ENCODE results near the gene NRAP. TPM values are rescaled to one million over a fixed set of nuclear protein-coding genes. Genes with fewer than 3 reads are reported as not detected.

The NRAP gene
- total and polyA plus RNA-seq, 5 donors = 117 to 479 (median 266) TPM

- WGBS = 23% methylated on average over 11 of the region's 11 CpGs
- intact Hi-C loops (cut with DNase I) = no loop called here
- H3K27me3 ChIP-seq (ENCODE audit: control insufficient read depth, insufficient read depth) = no peaks in the 10 kb centered on the region
These were observed 91.1 kb downstream of the NRAP start for GRCh38 chr10:113572520-113573290.

GRCh38 chr10:113569576-113569975, 94.3 kb downstream of the NRAP start:
- no peaks in the 10 kb centered on the region for H3K9me3 ChIP-seq (ENCODE audit: control insufficient read depth, low read length)
- 23% methylated on average over 8 of the region's 8 CpGs for WGBS
- intact Hi-C loops (cut with DNase I) = no loop called here
- H3K27me3 ChIP-seq (ENCODE audit: control insufficient read depth, insufficient read depth) = no peaks in the 10 kb centered on the region
- no peak overlapping the region for H3K4me3 ChIP-seq (ENCODE audit: low read length)
- no peak overlapping the region for H3K27ac ChIP-seq (ENCODE audit: low read length)
- DNase-seq (peak in 2 of 3 donors; percentile 61 to 75), ATAC-seq (peak; percentile 70 to 89)
- no peaks in the 10 kb centered on the region for H3K4me1 ChIP-seq (ENCODE audit: control insufficient read depth, insufficient read depth, low read length)

More at GRCh38 chr10:113572520-113573290, 91.1 kb downstream of the NRAP start:
- no peaks in the 10 kb centered on the region for H3K9me3 ChIP-seq (ENCODE audit: control insufficient read depth, low read length)
- no peaks in the 10 kb centered on the region for H3K4me1 ChIP-seq (ENCODE audit: control insufficient read depth, insufficient read depth, low read length)
- H3K27ac ChIP-seq (ENCODE audit: low read length) = no peak overlapping the region
- no peak for ATAC-seq
- H3K4me3 ChIP-seq (ENCODE audit: low read length) = no peak overlapping the region
- DNase-seq = no peak

GRCh38 chr10:113566888-113567287, 97.0 kb downstream of the NRAP start:
- Histone ChIP-seq H3K27ac (ENCODE audit: low read length) (no peak overlapping the region), H3K4me3 (ENCODE audit: low read length) (no peak overlapping the region), H3K9me3 (ENCODE audit: control insufficient read depth, low read length) (no peaks in the 10 kb centered on the region), H3K4me1 (ENCODE audit: control insufficient read depth, insufficient read depth, low read length) (peaks cover 2% of the 10 kb centered on the region), H3K27me3 (ENCODE audit: control insufficient read depth, insufficient read depth) (no peaks in the 10 kb centered on the region)
- WGBS = 60% methylated on average over 6 of the region's 6 CpGs
- ATAC-seq (no peak), DNase-seq (no peak)
- intact Hi-C loops (cut with DNase I) = no loop called here

- no peaks in the 10 kb centered on the region for H3K9me3 ChIP-seq (ENCODE audit: control insufficient read depth, low read length)
- peaks cover 2% of the 10 kb centered on the region for H3K4me1 ChIP-seq (ENCODE audit: control insufficient read depth, insufficient read depth, low read length)
- no peaks in the 10 kb centered on the region for H3K27me3 ChIP-seq (ENCODE audit: control insufficient read depth, insufficient read depth)
- H3K4me3 ChIP-seq (ENCODE audit: low read length) = no peak overlapping the region
- no peak for ATAC-seq
- no peak for DNase-seq
- WGBS = 12% methylated on average over 1 of the region's 1 CpG
- intact Hi-C loops (cut with DNase I) = no loop called here
- no peak overlapping the region for H3K27ac ChIP-seq (ENCODE audit: low read length)
These were observed 98.5 kb downstream of the NRAP start for GRCh38 chr10:113565364-113565763.

DNA sequence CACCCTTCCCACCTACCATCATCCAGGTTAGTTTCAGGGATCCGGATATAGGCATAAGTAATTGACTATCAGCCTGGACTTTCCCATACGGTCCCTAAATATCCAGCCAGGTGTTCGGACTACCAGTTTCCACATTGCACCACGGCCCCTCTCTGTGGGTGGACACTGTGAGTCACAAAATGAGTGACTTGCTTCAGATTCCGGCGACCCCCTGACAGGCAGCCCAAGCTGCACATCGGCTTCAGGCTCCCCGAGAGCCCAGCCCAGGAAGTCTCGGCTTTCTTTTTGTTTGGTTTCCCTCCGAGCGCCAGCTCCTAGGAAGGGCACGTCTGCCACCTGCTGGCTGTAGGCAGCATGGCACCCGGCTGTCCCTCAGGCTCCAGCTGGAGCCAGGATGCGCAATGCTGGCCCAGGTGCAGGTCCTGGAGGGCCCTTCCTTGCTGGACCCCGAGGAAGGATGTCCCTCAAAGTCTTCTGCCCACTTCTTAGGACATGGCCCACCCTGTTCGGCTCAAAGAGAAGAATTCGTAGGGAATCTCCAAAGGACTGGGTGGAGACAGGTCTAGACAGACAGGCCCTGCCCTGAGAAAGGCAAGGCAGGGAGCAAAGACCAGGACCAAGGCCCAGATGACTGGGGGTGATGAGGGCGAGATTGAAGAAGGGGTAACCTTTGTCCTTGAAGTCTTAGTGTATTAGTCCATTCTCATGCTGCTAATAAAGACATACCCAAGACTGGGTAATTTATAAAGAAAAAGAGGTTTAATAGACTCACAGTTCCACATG, 100.3 kb downstream of the NRAP start:
- no peaks in the 10 kb centered on the region for H3K9me3 ChIP-seq (ENCODE audit: control insufficient read depth, low read length)
- H3K4me1 ChIP-seq (ENCODE audit: control insufficient read depth, insufficient read depth, low read length) = peaks cover 2% of the 10 kb centered on the region
- peak overlapping the region; percentile 42 for H3K4me3 ChIP-seq (ENCODE audit: low read length)
- DNase-seq (peak; percentile 74 to 92 (median 91)), ATAC-seq (peak; percentile 88)
- no peaks in the 10 kb centered on the region for H3K27me3 ChIP-seq (ENCODE audit: control insufficient read depth, insufficient read depth)
- intact Hi-C loops (cut with DNase I) = loop anchor here in 1 of 4 donors (2.0 kb wide), 1 partner anchor 41 kb away; no protein-coding TSS in a partner anchor
- no peak overlapping the region for H3K27ac ChIP-seq (ENCODE audit: low read length)
- 9% methylated on average over 18 of the region's 18 CpGs for WGBS

DNA sequence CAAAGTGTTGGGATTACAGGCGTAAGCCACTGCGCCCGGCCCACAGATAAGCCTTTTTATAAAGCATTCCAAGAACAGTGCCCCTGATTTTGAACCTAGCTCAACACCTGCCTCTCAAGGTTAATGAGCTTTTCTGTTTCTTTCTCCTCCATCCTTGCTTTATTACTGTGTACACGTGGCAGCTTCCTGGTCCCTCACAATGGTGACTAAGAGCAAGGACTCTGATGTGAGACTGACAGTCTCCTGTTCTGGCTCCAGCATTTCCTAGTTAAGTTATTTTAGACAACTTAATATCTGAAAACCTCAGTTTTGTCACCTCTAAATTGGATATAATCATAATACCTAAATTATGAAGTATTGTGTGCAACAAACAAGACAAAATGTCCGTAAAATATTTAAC, 101.1 kb downstream of the NRAP start:
- intact Hi-C loops (cut with DNase I) = loop anchor here in 1 of 4 donors (2.0 kb wide), 1 partner anchor 40 kb away; no protein-coding TSS in a partner anchor
- no peak overlapping the region for H3K4me3 ChIP-seq (ENCODE audit: low read length)
- 78% methylated on average over 5 of the region's 5 CpGs for WGBS
- peaks cover 2% of the 10 kb centered on the region for H3K4me1 ChIP-seq (ENCODE audit: control insufficient read depth, insufficient read depth, low read length)
- H3K27me3 ChIP-seq (ENCODE audit: control insufficient read depth, insufficient read depth) = no peaks in the 10 kb centered on the region
- no peak for ATAC-seq
- no peak for DNase-seq
- no peak overlapping the region for H3K27ac ChIP-seq (ENCODE audit: low read length)
- no peaks in the 10 kb centered on the region for H3K9me3 ChIP-seq (ENCODE audit: control insufficient read depth, low read length)

DNA sequence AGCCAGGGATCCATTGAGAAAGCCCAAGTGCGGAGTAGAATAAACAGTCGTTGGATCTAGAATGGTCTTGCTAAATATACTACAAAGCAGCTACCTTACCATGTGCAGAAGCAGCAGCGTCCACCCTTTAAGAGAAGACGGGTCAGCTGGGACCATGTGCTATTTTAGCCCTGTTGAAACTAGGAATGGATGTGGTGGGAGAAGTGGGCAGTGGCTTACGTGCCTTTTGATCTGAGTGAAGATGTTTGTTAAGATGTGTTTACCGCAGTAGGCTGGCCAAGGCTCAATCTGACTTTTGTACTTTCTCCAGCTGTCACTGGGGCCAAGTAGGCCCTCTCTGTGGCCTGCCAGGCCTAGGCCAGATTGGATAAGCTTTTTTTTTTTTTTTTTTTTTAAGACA, 101.8 kb downstream of the NRAP start:
- no peak for ATAC-seq
- WGBS = 70% methylated on average over 6 of the region's 6 CpGs
- DNase-seq = no peak
- Histone ChIP-seq H3K4me3 (ENCODE audit: low read length) (no peak overlapping the region), H3K9me3 (ENCODE audit: control insufficient read depth, low read length) (no peaks in the 10 kb centered on the region), H3K4me1 (ENCODE audit: control insufficient read depth, insufficient read depth, low read length) (peaks cover 2% of the 10 kb centered on the region), H3K27me3 (ENCODE audit: control insufficient read depth, insufficient read depth) (no peaks in the 10 kb centered on the region), H3K27ac (ENCODE audit: low read length) (no peak overlapping the region)
- intact Hi-C loops (cut with DNase I) = loop anchor here in 1 of 4 donors (2.0 kb wide), 1 partner anchor 39 kb away; no protein-coding TSS in a partner anchor

- Histone ChIP-seq H3K27me3 (ENCODE audit: control insufficient read depth, insufficient read depth) (no peaks in the 10 kb centered on the region), H3K4me1 (ENCODE audit: control insufficient read depth, insufficient read depth, low read length) (peaks cover 2% of the 10 kb centered on the region), H3K9me3 (ENCODE audit: control insufficient read depth, low read length) (no peaks in the 10 kb centered on the region), H3K4me3 (ENCODE audit: low read length) (no peak overlapping the region), H3K27ac (ENCODE audit: low read length) (no peak overlapping the region)
- intact Hi-C loops (cut with DNase I) = no loop called here
- WGBS = 95% methylated on average over 3 of the region's 3 CpGs
- DNase-seq (no peak), ATAC-seq (no peak)
These were observed 102.6 kb downstream of the NRAP start for GRCh38 chr10:113561214-113561613.

DNA sequence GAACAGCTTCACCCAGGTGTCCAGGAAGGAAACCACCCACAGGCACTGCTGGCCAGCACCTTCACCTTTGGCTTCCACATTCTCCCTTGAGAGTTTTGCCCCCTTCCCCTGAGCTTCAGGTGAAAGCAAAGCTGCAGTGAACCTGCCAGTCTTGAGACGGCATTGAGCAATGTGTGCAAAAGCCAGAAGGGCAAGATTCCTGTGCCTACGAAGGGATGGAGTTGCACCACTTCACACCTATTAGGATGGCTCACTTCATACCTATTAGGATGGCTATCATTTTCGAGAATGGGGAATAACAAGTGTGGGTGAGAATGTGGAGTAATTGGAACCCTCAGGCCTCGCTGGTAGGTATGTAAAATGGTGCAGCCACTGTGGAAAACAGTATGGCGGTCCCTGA, 103.8 kb downstream of the NRAP start:
- ATAC-seq (no peak), DNase-seq (no peak)
- H3K9me3 ChIP-seq (ENCODE audit: control insufficient read depth, low read length) = no peaks in the 10 kb centered on the region
- H3K4me3 ChIP-seq (ENCODE audit: low read length) = no peak overlapping the region
- H3K27me3 ChIP-seq (ENCODE audit: control insufficient read depth, insufficient read depth) = no peaks in the 10 kb centered on the region
- 94% methylated on average over 5 of the region's 5 CpGs for WGBS
- peaks cover 2% of the 10 kb centered on the region for H3K4me1 ChIP-seq (ENCODE audit: control insufficient read depth, insufficient read depth, low read length)
- no peak overlapping the region for H3K27ac ChIP-seq (ENCODE audit: low read length)
- intact Hi-C loops (cut with DNase I) = no loop called here

GRCh38 chr10:113557903-113558321, 105.9 kb downstream of the NRAP start:
- H3K27ac ChIP-seq (ENCODE audit: low read length) = no peak overlapping the region
- H3K9me3 ChIP-seq (ENCODE audit: control insufficient read depth, low read length) = no peaks in the 10 kb centered on the region
- H3K27me3 ChIP-seq (ENCODE audit: control insufficient read depth, insufficient read depth) = no peaks in the 10 kb centered on the region
- intact Hi-C loops (cut with DNase I) = no loop called here
- peak in 1 of 2 donors; percentile 8 for ATAC-seq
- WGBS = 38% methylated on average over 9 of the region's 9 CpGs
- DNase-seq = no peak
- H3K4me3 ChIP-seq (ENCODE audit: low read length) = no peak overlapping the region
- H3K4me1 ChIP-seq (ENCODE audit: control insufficient read depth, insufficient read depth, low read length) = peaks cover 2% of the 10 kb centered on the region

DNA sequence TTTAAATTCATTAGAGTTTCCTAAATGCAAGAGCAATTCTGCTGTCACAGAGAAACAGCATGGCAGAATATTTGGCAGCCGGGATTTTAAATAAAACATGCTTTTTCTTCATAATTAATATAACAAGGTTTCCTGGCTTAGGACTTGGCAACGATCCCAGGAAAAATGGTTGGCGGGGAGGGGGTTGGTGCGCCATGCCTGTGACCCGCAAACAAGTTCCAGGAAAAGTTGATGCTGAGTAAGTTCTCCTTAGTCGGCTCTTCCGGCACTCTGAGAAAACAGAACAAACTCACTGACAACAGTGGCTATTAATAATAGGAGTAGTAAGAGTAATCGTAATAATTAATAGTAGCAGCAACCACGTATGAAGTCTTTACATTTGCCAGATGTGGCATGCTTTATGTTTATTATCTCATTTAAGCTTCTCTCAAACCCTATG, 106.4 kb downstream of the NRAP start:
- Histone ChIP-seq H3K27me3 (ENCODE audit: control insufficient read depth, insufficient read depth) (no peaks in the 10 kb centered on the region), H3K4me1 (ENCODE audit: control insufficient read depth, insufficient read depth, low read length) (no peaks in the 10 kb centered on the region), H3K9me3 (ENCODE audit: control insufficient read depth, low read length) (no peaks in the 10 kb centered on the region), H3K4me3 (ENCODE audit: low read length) (no peak overlapping the region), H3K27ac (ENCODE audit: low read length) (no peak overlapping the region)
- intact Hi-C loops (cut with DNase I) = no loop called here
- no peak for DNase-seq
- WGBS = 25% methylated on average over 9 of the region's 9 CpGs
- ATAC-seq = no peak

Measured in right cardiac atrium (tissue), 5 donors.